DND-41 (cell line): ENCODE results near the gene ADARB2.

Source experiments
- EZH2 ChIP-seq: IDR thresholded peaks from 3 replicates; pipeline ENCODE4 v1.6.1; 2012; ENCODE audit warnings: borderline replicate concordance, low read depth, mild to moderate bottlenecking, moderate library complexity, low read length, inconsistent platforms; ENCODE audit not compliant: severe bottlenecking
- TF ChIP-seq, protein P1 (sequence below): IDR thresholded peaks from 2 replicates; pipeline ENCODE4 v1.5.1; 2012; ENCODE audit warnings: borderline replicate concordance, low read length, moderate library complexity, mild to moderate bottlenecking; ENCODE audit not compliant: poor library complexity, severe bottlenecking; ENCODE audit errors: extremely low read depth

DNA sequence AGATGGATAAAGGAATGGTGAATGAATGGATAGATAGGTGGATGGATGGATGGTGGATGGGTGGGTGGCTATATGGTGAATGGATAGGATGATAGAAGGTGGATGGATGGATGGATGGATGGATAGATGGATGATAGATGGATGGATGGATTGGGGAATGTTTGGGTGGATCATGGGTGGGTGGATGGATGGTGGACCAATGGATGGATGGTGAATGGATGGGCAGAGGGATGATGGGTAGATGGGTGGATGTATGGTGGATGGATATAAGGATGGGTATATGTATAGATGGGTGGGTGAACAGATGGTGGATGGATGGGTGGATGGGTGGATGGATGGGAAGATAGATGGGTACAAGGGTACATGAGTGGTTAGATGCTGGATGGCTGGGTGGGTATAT lies 322.4 kb downstream of the ADARB2 start:
- no peak for TF ChIP-seq EZH2
- TF ChIP-seq, protein P1, sequence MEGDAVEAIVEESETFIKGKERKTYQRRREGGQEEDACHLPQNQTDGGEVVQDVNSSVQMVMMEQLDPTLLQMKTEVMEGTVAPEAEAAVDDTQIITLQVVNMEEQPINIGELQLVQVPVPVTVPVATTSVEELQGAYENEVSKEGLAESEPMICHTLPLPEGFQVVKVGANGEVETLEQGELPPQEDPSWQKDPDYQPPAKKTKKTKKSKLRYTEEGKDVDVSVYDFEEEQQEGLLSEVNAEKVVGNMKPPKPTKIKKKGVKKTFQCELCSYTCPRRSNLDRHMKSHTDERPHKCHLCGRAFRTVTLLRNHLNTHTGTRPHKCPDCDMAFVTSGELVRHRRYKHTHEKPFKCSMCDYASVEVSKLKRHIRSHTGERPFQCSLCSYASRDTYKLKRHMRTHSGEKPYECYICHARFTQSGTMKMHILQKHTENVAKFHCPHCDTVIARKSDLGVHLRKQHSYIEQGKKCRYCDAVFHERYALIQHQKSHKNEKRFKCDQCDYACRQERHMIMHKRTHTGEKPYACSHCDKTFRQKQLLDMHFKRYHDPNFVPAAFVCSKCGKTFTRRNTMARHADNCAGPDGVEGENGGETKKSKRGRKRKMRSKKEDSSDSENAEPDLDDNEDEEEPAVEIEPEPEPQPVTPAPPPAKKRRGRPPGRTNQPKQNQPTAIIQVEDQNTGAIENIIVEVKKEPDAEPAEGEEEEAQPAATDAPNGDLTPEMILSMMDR, result no peak
